Myometrial cell (primary cell): Measurements from ENCODE around the gene ZNF316. TPM values are rescaled to one million over a fixed set of nuclear protein-coding genes. Genes with fewer than 3 reads are reported as not detected.

Source experiments
- total RNA-seq: library from RNA; depleted of rRNA; stranded (reverse); fragments of >200 nt; gene quantifications from 2 replicates; pipeline ENCODE4 v1.2.3, GENCODE V29; 2015

The ZNF316 gene
- total RNA-seq = 4.8 and 6.6 TPM in 2 replicates

GRCh38 chr7:6636741-6637543, at the start of gene ZNF316:
TSS of gene ZNF316 (plus strand) at chr7:6637318. CDS start at chr7:6642410, 5,092 bp downstream.

GRCh38 chr7:6589829-6590644, 47.1 kb upstream of the ZNF316 start, which contains the start of gene INTS15:
TSS of gene INTS15 (plus strand) at chr7:6590021. CDS start at chr7:6590284, 263 bp downstream.

DNA sequence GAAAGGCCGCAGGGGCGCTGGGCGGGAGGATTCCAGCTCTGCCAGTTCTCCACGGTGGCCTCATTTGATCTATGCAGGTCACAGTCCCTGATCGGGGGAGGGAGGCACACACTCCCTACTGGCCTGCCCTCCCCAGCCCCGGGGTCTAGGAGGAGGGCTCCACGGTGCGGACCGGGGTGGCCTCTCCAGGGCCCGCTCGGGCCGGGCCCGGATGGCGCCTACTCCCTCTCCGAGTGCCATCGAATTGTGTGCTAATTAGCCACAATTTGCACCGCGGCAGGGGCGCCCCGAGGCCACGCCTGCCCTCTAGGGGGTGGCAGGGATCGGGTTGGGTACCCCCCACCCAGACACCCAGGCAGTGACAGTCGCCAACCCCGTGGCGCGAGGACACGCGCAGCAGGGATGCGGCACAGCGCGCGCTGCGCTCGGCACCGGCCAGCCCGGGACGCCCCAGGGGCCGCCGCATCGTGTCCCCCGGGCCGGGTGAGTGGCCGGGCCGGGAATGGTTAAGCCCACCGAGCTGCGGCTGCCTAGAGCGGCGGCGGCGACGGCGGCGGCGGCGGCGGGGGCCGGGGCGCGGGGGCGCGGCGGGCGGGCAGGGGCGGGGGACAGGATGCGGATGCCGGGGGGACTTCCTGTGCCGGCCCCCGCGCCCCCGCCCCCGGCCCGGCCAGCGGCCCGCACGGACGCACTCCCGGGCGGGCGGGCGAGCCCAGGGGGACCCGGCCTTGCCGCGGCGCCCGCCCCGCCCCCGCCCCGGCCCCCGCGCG, 22.0 kb upstream of the ZNF316 start, which contains the start of gene ZNF853:
ZNF853 (plus strand) TSS at position 658 of the 770 bp plus-strand sequence. CDS start 565 bp downstream, outside the sequence.

Other genes starting within 250 kb of the ZNF316 start
- 13.5 and 23.1 TPM in 2 replicates for gene DAGLB, start 189.4 kb upstream of the ZNF316 start, total RNA-seq
- gene KDELR2, start 153.2 kb upstream of the ZNF316 start, total RNA-seq = 253 and 266 TPM in 2 replicates
- not detected in 2 replicates for gene GRID2IP, start 85.9 kb upstream of the ZNF316 start, total RNA-seq
- gene ZDHHC4, start 59.9 kb upstream of the ZNF316 start, total RNA-seq = 44.7 and 52.1 TPM in 2 replicates
- 12.7 and 17.0 TPM in 2 replicates for gene INTS15, start 47.3 kb upstream of the ZNF316 start, total RNA-seq
- gene ZNF853, start 21.7 kb upstream of the ZNF316 start, total RNA-seq = under 0.01 and 0.58 TPM in 2 replicates
- 6.9 and 7.6 TPM in 2 replicates for gene ZNF12, start 69.6 kb downstream of the ZNF316 start, total RNA-seq
- not detected in 2 replicates for gene RSPH10B2, start 116.8 kb downstream of the ZNF316 start, total RNA-seq
- gene CCZ1B, start 189.0 kb downstream of the ZNF316 start, total RNA-seq = 19.1 and 30.6 TPM in 2 replicates